Activated CD8-positive, alpha-beta memory T cell treated with anti-CD3 and anti-CD28 coated beads, Interleukin-2, amount 50 U/mL, for 24 hours (primary cell): Measurements from ENCODE around the gene PRG3.
A peak's percentile ranks its signal among the peaks of the same experiment; 100 is the strongest.
"Not testable (repeated sequence)": the region's sequence is repeated elsewhere in the genome, so short reads cannot be mapped to it uniquely, and the experiment has no call there.

Experiments used
- DNase-seq: peaks from one replicate; pipeline ENCODE4 v3.0.0-alpha.2; 2020; ENCODE audit errors: extremely low read depth

PRG3 gene

DNA sequence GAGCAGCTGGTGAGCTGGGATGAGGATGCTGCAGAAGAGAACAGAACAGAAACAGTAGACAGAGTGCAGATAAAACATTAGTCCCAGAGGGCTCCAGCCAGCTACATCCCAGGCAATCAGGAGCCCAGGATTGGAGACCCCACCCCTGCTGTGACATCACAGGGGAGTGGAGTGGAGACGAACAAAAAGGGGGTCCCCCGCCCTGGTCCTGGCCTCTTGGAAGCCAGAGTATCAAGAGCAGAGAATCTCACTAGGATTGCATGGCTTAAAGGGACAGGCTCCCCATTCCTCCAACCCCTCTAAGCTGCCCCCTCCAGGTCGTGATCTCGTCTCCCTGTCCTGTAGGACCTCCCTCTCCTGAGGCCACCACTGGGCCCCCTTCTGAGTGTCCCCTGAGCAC lies 42.8 kb downstream of the PRG3 start, which contains the start of gene P2RX3:
TSS of gene P2RX3 (plus strand) at position 211 of the 400 bp plus-strand sequence. CDS start 199 bp downstream, outside the sequence.
- no peak for DNase-seq

- DNase-seq = not testable (repeated sequence)
Observed at GRCh38 chr11:57336856-57337255, 44.1 kb downstream of the PRG3 start.

GRCh38 chr11:57336111-57336666 lies 44.8 kb downstream of the PRG3 start:
- DNase-seq = no peak

DNA sequence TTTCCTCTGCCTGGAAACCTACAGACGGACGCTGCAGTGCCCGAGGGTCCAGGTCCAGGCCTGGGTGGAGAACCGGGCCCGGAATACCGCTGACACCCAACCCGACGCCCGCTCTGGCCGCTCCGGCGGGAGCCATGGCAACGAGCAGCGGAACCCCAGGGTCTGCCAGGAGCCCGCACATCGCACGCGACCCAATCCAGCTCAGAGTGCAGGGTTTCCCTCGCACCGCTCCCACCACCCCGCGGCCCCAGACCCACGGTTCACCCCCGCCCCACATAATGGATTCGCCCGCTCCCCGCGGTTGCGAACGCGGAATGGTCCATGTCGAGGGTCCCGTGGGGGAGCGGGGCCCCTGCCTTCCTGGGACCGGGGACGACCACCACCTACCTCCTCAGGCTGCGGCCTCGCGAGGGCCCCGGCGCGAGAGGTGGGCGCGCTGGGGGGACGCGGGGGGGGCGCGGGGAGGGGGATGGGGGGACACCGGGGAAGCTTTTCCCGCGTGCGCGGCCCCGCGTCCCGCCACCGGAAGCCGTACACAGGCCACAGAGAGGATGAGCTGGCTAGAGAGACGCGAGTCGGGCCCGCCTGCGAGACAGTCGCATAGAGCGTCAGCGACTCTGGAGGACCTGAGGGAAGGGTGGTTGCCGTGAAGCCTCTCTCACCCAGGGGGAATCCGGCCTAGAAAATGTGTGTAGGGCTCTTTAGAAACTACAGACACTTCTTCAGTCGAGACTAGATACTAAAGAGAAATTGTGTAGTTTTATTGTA lies 45.4 kb downstream of the PRG3 start, which contains the start of gene SSRP1:
TSS of gene SSRP1 (minus strand) at position 550 of the 768 bp plus-strand sequence. CDS start 771 bp downstream, outside the sequence.
- DNase-seq = peak; percentile 63

DNA sequence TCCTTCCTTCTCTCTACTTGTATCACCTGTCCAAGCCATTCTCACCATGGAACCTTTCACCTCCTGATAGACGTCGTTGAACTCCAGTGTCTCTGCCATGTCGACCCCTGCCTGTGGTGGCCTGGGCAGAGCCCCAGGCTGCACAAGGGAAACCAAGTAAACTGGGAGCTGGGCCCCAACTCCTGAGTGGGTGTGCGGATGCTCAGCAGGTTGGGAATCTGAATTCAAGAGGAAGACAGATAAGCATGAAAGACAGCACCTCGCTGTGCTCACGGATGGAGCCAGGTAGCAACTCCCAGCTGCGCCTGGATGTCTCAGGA lies 46.0 kb downstream of the PRG3 start:
- DNase-seq = no peak

DNA sequence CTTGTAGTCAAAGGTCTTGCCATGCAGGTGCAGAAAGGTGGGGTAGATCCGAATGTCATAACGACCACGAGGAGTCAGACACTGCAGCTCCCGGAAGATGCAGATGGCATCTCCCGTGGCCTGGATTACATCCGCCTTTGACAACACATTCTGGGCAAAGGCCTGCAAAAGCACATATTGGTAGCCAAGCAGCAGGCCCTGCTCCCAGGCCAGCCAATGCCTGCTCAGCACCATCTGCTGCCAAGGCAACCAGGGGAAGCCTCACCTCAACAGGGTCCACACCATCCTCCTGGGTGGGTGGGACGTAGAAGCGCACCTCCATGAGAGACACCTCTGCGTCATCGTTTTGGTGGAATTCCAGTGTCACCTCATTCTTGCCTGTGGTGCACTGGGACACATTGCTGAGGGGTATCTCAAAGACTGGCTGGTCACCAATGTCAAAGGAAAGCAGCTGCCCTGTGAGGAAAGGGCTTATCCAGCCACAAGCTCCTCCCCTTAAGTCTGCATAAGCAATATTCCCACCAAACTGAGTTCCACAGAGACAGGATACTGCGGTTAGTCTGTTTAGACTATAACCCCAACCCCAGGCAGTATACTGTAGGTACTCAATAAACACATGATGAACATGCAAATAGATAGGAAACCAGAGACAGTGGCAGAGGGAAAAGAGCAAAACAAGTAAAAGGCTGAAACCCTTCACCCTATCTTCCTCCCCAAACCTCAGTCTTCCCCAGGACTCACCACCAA lies 48.1 kb downstream of the PRG3 start:
- DNase-seq = no peak

DNA sequence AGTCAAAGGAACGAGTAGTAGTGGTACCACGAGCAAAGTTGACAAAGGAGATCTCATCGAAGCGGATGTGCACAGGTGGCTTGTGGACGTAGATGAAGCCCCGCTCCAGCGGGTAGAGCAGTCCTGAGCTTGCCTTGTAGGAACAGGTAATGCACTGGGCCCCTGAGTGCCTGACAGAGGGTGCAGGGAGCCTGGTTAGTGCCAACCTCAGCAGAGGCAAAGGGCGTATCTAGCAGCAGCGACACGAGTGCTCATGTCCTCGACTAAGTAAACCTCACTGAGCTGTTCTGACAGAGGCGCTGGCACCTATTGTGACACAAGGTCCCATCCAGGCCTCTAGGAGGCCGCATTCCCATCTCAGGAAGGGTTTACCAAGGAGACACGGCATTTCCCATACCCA lies 49.2 kb downstream of the PRG3 start:
- no peak for DNase-seq

DNA sequence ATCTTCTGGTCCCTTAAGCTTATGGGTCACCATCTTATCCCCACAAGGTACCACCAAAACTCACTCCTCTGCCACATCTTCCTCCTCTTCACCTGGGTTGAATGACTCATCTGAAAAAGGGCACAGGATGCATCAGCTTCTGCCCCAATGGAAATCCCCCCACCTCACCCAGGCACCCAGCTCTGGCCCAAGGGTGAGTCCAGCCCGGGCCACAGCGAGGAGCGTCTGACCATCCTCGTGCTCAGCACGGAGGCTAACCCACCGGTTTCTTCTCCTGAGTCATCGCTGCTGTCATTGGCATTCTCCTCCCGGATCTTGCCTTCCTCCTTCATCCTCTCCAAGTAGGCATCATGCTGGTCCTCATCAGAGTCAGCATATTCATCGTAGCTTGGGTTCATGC lies 50.9 kb downstream of the PRG3 start:
- no peak for DNase-seq

- no peak for DNase-seq
Observed at GRCh38 chr11:57327721-57328120, 53.2 kb downstream of the PRG3 start.
